ENCODE measurements around the gene UBL4B.

The UBL4B gene

GRCh38 chr1:110070282-110070669 is 42.0 kb upstream of the UBL4B start:
- no peaks in the 10 kb centered on the region for H4K20me1 ChIP-seq (ENCODE audit: control insufficient read depth, insufficient read depth, low read depth, low read length)
- no peaks in the 10 kb centered on the region for H3K36me3 ChIP-seq (ENCODE audit: control insufficient read depth, low read length)
- TF ChIP-seq EZH2phosphoT487 (IDR thresholded peaks at IDR 0.05; ENCODE audit: borderline replicate concordance, low read length) = no peak
- TF ChIP-seq CTCF (IDR thresholded peaks at IDR 0.05; ENCODE audit: low read depth, low read length, poor library complexity, severe bottlenecking) = no peak
- H3K4me1 ChIP-seq (ENCODE audit: control insufficient read depth, low read length) = no peaks in the 10 kb centered on the region
- no peak overlapping the region for H3K27ac ChIP-seq (ENCODE audit: low read depth, low read length)
- no peak overlapping the region for H3K4me3 ChIP-seq (ENCODE audit: low read length)
- H3K79me2 ChIP-seq (ENCODE audit: control insufficient read depth, low read length) = no peaks in the 10 kb centered on the region
- H3K9me3 ChIP-seq (ENCODE audit: control insufficient read depth, insufficient read depth, low read length) = no peaks in the 10 kb centered on the region
- no peaks in the 10 kb centered on the region for H3K9me2 ChIP-seq (replicated peaks; ENCODE audit: control insufficient read depth, low read length)
- H3K27me3 ChIP-seq (ENCODE audit: control insufficient read depth, low read length) = peaks cover 19% of the 10 kb centered on the region
- H3F3A ChIP-seq (ENCODE audit: control insufficient read depth, insufficient read depth) = no peaks in the 10 kb centered on the region
- H3K4me2 ChIP-seq (ENCODE audit: low read length) = no peak overlapping the region

GRCh38 chr1:110070671-110071242 is 41.5 kb upstream of the UBL4B start, which contains the start of gene ALX3:
Gene ALX3, minus strand, starts transcription at chr1:110070672. Its CDS starts 60 bp downstream, at chr1:110070612.
- Histone ChIP-seq H3K4me3 (ENCODE audit: low read length) (no peak within 1 kb of the TSS), H3K9me3 (ENCODE audit: control insufficient read depth, insufficient read depth, low read length) (no peaks in the 10 kb centered on the region), H3K79me2 (ENCODE audit: control insufficient read depth, low read length) (no peaks in the 10 kb centered on the region), H4K20me1 (ENCODE audit: control insufficient read depth, insufficient read depth, low read depth, low read length) (no peaks in the 10 kb centered on the region), H3K9me2 (replicated peaks; ENCODE audit: control insufficient read depth, low read length) (no peaks in the 10 kb centered on the region), H3K4me1 (ENCODE audit: control insufficient read depth, low read length) (no peaks in the 10 kb centered on the region), H3K27ac (ENCODE audit: low read depth, low read length) (no peak within 1 kb of the TSS), H3K4me2 (ENCODE audit: low read length) (no peak within 1 kb of the TSS), H3K36me3 (ENCODE audit: control insufficient read depth, low read length) (no peaks in the 10 kb centered on the region), H3F3A (ENCODE audit: control insufficient read depth, insufficient read depth) (no peaks in the 10 kb centered on the region), H3K27me3 (ENCODE audit: control insufficient read depth, low read length) (peaks cover 19% of the 10 kb centered on the region)
- no peak for TF ChIP-seq CTCF (IDR thresholded peaks at IDR 0.05; ENCODE audit: low read depth, low read length, poor library complexity, severe bottlenecking)
- no peak for TF ChIP-seq EZH2phosphoT487 (IDR thresholded peaks at IDR 0.05; ENCODE audit: borderline replicate concordance, low read length)

GRCh38 chr1:110074166-110074565 is 38.1 kb upstream of the UBL4B start:
- Histone ChIP-seq H3K36me3 (ENCODE audit: control insufficient read depth, low read length) (no peaks in the 10 kb centered on the region), H4K20me1 (ENCODE audit: control insufficient read depth, insufficient read depth, low read depth, low read length) (no peaks in the 10 kb centered on the region), H3K9me3 (ENCODE audit: control insufficient read depth, insufficient read depth, low read length) (no peaks in the 10 kb centered on the region), H3K4me3 (ENCODE audit: low read length) (no peak overlapping the region), H3K4me2 (ENCODE audit: low read length) (no peak overlapping the region), H3K4me1 (ENCODE audit: control insufficient read depth, low read length) (no peaks in the 10 kb centered on the region), H3K27me3 (ENCODE audit: control insufficient read depth, low read length) (peaks cover 15% of the 10 kb centered on the region), H3K9me2 (replicated peaks; ENCODE audit: control insufficient read depth, low read length) (no peaks in the 10 kb centered on the region), H3F3A (ENCODE audit: control insufficient read depth, insufficient read depth) (no peaks in the 10 kb centered on the region), H3K27ac (ENCODE audit: low read depth, low read length) (no peak overlapping the region), H3K79me2 (ENCODE audit: control insufficient read depth, low read length) (no peaks in the 10 kb centered on the region)
- TF ChIP-seq EZH2phosphoT487 (IDR thresholded peaks at IDR 0.05; ENCODE audit: borderline replicate concordance, low read length) (no peak), CTCF (IDR thresholded peaks at IDR 0.05; ENCODE audit: low read depth, low read length, poor library complexity, severe bottlenecking) (no peak)

Measured in DOHH2 (cell line).